RWPE2 (cell line): ENCODE results near the gene PGM3.
A peak's percentile ranks its signal among the peaks of the same experiment; 100 is the strongest.

Source experiments
- ATAC-seq: fragments of 200-7000 bp; cut with Tn5 transposase; 3 replicates; pipeline ENCODE4 v1.9.1; 2021; ENCODE audit warnings: low read depth
- DNase-seq: peaks from one replicate; pipeline ENCODE4 v3.0.0-alpha.2; 2020; ENCODE audit warnings: low spot score
- H3K27ac ChIP-seq: fragments of 450-650 bp; 2 replicates; pipeline ENCODE4 v1.5.1; 2017; ENCODE audit warnings: mild to moderate bottlenecking; ENCODE audit not compliant: poor library complexity, severe bottlenecking
- H3K27me3 ChIP-seq: fragments of 250-450 bp; sonication (Bioruptor Pico); 2 replicates; pipeline ENCODE4 v1.5.1; 2021; ENCODE audit warnings: mild to moderate bottlenecking, moderate library complexity; ENCODE audit not compliant: insufficient read depth, poor library complexity, severe bottlenecking
- H3K36me3 ChIP-seq: fragments of 250-450 bp; sonication (Bioruptor Pico); 2 replicates; pipeline ENCODE4 v1.5.1; 2020; ENCODE audit warnings: low read depth, mild to moderate bottlenecking, moderate library complexity
- H3K4me1 ChIP-seq: fragments of 250-450 bp; sonication (Bioruptor Pico); 2 replicates; pipeline ENCODE4 v1.5.1; 2021; ENCODE audit warnings: mild to moderate bottlenecking, moderate library complexity; ENCODE audit not compliant: insufficient read depth, poor library complexity, severe bottlenecking
- H3K4me3 ChIP-seq: fragments of 250-450 bp; sonication (Bioruptor Pico); 2 replicates; pipeline ENCODE4 v1.5.1; 2021; ENCODE audit warnings: mild to moderate bottlenecking, moderate library complexity; ENCODE audit not compliant: severe bottlenecking
- H3K9me3 ChIP-seq: fragments of 250-450 bp; sonication (Bioruptor Pico); 2 replicates; pipeline ENCODE4 v1.5.1; 2021; ENCODE audit warnings: mild to moderate bottlenecking, moderate library complexity; ENCODE audit not compliant: severe bottlenecking
- CTCF ChIP-seq: fragments of 450-650 bp; IDR thresholded peaks from one replicate; pipeline ENCODE4 v1.5.1; 2017; ENCODE audit warnings: mild to moderate bottlenecking, moderate library complexity; ENCODE audit not compliant: poor library complexity, severe bottlenecking

PGM3 gene

GRCh38 chr6:83202031-83202430 lies 9.0 kb upstream of the PGM3 start:
- no peaks in the 10 kb centered on the region for H3K27me3 ChIP-seq
- H3K4me3 ChIP-seq, result no peak overlapping the region
- peaks cover 17% of the 10 kb centered on the region for H3K4me1 ChIP-seq
- no peaks in the 10 kb centered on the region for H3K36me3 ChIP-seq
- ATAC-seq (no peak), DNase-seq (no peak)
- no peak overlapping the region for H3K27ac ChIP-seq
- H3K9me3 ChIP-seq, result no peaks in the 10 kb centered on the region
- no peak for TF ChIP-seq CTCF

DNA sequence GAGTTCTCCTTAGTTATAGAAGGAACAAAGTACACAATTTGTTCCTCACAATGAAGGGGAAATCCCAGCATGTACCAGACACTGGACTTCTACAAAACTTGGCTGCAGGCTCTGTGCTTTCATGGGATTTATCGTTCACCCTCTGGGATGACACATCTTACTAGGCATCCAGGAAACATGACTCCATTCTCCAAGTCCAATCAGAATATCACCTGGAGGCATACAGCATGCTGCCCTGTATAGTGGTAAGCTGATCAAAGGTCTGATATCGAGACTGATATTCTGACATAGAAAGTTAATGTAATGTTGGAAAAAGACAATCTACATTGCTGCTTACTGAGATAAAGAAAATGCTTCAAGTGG lies 6.8 kb upstream of the PGM3 start:
- DNase-seq (no peak), ATAC-seq (peak; percentile 95)
- no peak for TF ChIP-seq CTCF
- H3K27me3 ChIP-seq, result no peaks in the 10 kb centered on the region
- no peak overlapping the region for H3K27ac ChIP-seq
- no peaks in the 10 kb centered on the region for H3K9me3 ChIP-seq
- H3K4me1 ChIP-seq, result peaks cover 17% of the 10 kb centered on the region
- peaks cover 17% of the 10 kb centered on the region for H3K36me3 ChIP-seq
- H3K4me3 ChIP-seq, result no peak overlapping the region

DNA sequence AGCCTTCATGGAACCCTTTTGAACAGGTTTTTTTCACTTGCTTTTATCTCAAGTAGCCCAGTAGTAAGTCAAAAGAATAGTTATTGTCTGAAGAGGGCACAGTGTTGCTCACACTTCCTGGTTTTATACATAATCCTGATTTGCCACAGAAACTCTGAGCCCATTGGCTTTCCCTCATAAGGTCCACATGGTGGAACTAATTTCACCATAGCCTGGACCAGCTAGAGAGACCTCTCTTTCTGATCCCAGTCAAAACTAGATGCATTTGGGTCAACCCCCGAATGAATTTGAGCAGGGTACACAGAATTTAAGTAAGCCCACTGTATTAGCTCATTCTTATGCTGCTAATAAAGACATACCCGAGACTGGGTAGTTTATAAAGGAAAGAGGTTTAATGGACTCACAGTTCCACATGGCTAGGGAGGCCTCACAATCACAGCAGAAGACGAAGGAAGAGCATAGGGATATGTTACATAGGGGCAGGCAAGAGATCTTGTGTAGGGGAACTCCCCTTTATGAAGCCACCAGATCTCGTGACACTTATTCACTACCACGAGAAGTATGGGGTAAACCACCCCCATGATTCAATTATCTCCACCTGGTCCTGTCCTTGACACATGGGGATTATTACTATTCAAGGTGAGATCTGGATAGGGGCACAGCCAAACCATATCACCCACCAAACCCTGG lies 6.3 kb upstream of the PGM3 start:
- ATAC-seq, result no peak

DNA sequence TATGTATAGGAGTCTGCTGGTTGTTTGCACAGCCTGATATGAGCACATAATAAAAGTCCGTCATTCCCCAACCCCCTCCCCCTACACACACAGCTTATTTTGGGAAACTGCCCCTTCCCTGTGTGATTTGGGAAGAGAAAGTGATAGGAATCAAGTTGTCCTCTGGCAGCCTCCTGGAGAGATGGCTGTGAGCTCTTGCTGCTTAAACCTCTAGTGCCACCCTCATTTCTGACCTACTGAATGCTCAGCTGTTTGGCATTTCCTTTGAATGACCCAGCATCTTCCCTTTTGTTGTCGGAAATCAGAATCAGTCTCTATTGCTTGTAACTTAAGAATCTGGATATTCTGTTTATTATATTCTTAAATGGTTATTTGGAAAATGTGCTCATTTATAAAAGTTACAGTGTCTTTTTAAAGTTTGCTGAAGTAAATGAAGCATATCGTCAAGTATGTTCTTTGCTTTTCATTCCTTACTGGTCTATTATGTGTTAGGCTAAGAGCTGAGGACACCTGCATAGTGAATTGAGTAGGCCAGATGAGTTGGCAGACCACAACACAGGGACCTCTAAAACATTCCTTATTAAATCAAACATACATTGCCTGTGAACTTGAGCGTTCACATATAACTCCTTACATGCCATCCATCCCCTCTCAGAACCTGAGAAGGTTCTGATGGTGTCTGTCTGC lies 5.6 kb upstream of the PGM3 start:
- Histone ChIP-seq H3K4me3 (no peak overlapping the region), H3K27me3 (no peaks in the 10 kb centered on the region), H3K9me3 (no peaks in the 10 kb centered on the region), H3K36me3 (peaks cover 19% of the 10 kb centered on the region), H3K27ac (no peak overlapping the region), H3K4me1 (peaks cover 17% of the 10 kb centered on the region)
- no peak for ATAC-seq
- TF ChIP-seq CTCF, result no peak
- no peak for DNase-seq

More for the DNA sequence above, 6.3 kb upstream of the PGM3 start:
- TF ChIP-seq CTCF, result no peak
- H3K27me3 ChIP-seq, result no peaks in the 10 kb centered on the region
- H3K9me3 ChIP-seq, result no peaks in the 10 kb centered on the region
- H3K36me3 ChIP-seq, result peaks cover 19% of the 10 kb centered on the region
- no peak overlapping the region for H3K4me3 ChIP-seq
- peaks cover 17% of the 10 kb centered on the region for H3K4me1 ChIP-seq
- no peak for DNase-seq
- H3K27ac ChIP-seq, result no peak overlapping the region
